DMS 273 (cell line): Measurements from ENCODE around the gene PAN2.

Experiments
- DNase-seq: peaks from one replicate; lab custom pipeline; 2025; ENCODE audit not compliant: unreplicated experiment; lab: John Stamatoyannopoulos, UW

The PAN2 gene, protein sequence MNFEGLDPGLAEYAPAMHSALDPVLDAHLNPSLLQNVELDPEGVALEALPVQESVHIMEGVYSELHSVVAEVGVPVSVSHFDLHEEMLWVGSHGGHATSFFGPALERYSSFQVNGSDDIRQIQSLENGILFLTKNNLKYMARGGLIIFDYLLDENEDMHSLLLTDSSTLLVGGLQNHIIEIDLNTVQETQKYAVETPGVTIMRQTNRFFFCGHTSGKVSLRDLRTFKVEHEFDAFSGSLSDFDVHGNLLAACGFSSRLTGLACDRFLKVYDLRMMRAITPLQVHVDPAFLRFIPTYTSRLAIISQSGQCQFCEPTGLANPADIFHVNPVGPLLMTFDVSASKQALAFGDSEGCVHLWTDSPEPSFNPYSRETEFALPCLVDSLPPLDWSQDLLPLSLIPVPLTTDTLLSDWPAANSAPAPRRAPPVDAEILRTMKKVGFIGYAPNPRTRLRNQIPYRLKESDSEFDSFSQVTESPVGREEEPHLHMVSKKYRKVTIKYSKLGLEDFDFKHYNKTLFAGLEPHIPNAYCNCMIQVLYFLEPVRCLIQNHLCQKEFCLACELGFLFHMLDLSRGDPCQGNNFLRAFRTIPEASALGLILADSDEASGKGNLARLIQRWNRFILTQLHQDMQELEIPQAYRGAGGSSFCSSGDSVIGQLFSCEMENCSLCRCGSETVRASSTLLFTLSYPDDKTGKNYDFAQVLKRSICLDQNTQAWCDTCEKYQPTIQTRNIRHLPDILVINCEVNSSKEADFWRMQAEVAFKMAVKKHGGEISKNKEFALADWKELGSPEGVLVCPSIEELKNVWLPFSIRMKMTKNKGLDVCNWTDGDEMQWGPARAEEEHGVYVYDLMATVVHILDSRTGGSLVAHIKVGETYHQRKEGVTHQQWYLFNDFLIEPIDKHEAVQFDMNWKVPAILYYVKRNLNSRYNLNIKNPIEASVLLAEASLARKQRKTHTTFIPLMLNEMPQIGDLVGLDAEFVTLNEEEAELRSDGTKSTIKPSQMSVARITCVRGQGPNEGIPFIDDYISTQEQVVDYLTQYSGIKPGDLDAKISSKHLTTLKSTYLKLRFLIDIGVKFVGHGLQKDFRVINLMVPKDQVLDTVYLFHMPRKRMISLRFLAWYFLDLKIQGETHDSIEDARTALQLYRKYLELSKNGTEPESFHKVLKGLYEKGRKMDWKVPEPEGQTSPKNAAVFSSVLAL

DNA sequence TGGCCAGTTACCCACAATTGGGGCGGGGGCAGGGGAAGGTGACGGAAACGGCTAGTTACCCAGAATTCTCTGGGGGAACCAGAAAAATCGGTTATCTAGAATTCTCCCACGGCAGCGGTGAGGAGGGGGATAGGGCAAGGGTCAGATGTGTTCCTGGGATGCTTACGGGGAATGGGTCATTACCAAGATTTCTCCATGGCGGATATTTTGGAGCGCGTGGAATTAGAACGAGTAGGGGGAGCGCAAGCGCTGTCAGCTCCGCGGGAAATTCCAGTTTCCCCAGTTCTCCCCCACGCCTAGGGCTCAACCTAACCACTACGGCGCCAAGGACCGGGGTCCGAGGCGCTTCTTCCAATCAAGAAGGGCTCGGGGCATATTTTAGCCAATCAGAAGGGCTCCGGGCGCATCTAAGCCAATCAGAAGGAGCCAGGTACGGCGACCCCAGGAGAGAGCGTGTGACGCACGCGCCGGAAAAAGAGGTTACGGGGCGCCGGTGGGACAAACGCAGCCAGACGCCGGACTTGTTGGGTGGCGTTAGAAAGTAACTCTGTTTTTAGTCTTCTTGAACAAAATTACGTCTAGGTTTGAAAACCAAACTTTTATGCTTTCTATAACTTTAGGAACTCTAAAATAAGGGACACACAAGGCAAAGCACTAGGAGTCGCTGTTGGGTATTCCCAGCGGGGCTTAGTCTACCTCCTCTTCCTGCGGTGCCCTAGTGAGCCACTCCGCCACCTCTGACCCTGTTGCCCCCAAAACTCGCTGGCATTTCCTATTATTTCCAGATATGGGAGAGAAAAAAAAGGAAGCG lies at the start of gene PAN2:
PAN2 (minus strand) TSS at position 322 of the 811 bp plus-strand sequence. CDS start 906 bp downstream, outside the sequence.
- peak; percentile 97 for DNase-seq

DNA sequence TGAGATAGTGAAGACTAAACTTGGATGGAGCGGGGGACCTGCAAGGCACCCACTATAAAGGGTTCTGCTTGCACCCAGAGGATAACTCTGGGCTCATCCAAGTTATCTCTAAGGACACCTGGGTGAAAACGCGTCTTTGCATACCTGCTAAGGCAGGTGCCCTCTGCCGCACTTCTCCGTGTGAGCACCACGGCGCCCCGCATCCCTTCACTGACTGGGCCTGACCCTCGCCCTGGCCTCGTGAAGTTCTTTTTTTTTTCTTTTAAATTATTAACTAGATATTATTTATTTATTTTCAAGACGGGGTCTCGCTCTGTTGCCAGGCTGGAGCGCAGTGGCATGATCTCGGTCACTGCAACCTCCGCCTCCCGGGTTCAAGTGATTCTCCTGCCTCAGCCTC lies 48.8 kb upstream of the PAN2 start:
- no peak for DNase-seq

DNA sequence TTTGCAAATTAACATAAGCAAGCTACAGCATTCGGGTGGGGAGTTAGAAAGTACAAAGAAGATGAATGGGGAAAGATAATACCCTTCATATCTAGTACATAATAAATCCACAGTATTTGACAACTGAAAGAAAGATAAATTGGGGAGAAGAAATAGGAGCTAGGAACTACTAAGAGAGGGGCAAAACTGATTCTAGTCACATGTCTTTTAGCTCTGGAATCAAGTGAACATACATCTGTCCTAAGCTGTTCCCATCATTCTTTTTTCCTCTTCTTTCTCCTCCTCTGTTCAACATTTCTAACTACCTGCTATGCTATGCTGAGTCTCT lies 44.2 kb upstream of the PAN2 start:
- no peak for DNase-seq

DNA sequence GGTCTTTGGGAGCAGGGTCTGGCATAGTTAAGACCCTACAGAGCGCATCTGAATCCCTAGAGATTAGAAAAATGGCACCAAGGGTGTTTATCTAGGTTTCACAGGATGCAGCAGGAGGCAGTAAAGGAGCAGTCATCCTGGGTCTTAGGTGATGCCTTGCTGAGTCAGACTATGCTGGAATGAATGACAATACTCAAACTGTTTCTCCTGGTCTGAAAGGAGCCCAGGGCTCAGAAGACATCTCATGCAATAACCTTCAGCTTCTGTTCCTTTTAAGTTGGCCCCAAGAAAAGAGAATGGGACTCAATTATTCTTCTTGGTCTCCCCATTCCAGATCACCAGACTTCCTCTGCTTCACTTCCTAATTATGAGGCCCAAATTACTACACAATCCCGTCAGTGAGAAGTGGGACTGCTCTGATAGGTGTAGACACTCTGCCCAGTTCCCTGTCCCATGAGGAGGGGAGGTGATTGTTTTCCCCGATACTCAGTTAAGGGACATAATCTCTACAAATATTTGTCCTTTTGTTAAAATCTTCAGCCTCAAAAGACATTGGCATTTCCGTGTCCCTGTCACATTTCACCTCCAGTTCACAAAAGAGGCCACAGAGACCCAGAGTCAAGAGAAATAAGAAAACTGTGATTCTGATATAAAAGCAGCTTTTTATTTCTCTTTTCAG lies 43.6 kb upstream of the PAN2 start:
- DNase-seq, result no peak

DNA sequence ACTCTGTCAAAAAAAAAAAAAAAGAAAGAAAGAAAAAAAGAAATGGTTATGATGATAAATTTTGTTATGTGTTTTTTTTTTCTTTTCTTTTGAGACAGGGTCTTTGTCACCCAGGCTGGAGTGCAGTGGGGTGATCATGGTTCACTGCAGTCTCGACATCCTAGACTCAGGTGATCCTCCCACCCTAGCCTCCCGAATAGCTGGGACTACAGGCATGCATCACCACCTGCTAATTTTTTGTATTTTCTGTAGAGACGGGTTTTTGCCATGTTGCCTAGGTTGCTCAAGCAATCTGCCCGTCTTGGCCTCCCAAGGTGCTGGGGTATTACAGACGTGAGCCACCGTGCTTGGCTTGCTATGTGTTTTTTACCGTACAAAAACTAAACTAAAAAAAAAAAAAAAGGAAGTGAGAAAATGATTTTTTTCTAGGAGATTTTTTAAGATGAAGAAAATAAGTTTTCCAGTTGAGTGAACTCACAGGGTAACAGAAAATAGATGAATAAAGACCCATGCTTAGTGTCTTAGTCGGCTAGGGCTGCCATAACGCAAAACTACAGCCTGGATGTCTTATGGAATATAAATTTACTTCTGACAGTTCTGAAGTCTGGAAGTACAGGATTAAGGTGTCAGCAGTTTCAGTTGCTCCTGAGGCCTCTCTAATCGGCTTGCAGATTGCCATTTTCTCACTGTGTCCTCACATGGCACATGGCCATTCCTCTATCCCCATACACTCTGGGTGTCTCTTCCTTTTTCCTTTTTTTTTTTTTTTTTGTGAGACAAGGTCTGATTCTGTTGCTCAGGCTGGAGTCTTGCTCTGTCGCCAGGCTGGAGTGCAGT lies 42.0 kb upstream of the PAN2 start:
- DNase-seq, result no peak

DNA sequence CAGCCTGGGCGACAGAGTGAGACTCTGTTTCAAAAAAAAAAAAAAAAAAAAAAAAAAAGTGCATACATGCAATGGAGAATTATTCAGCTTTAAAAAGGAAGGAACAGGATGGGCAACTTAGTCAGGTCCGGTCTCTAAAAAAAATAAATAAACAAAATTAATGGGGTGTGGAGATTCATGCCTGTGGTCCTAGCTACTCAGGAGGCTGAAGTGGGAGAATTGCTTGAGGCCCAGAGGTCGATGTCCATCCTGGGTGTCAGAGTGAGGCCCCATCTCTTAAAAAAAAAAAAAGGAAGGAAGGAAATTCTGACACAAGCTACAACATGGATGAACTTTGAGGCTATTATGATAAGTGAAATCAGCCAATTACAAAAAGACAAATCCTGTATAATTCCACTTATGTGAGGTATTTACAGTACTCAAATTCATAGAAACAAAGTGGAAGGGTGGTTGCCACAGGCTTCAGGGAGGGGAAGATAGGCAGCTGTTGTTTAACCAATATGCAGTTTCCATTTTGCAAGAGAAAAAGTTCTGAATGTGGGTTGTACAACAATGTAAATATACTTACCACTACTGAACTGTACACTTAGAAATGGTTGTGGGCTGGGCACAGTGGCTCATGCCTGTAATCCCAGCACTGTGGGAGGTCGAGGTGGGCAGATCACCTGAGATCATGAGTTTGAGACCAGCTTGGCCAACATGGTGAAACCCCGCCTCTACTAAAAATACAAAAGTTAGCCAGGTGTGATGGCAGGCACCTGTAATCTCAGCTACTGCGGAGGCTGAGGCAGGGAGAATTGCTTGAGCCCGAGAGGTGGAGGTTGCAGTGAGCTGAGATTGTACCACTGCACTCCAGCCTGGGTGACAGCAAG lies 41.2 kb upstream of the PAN2 start:
- DNase-seq, result no peak

DNA sequence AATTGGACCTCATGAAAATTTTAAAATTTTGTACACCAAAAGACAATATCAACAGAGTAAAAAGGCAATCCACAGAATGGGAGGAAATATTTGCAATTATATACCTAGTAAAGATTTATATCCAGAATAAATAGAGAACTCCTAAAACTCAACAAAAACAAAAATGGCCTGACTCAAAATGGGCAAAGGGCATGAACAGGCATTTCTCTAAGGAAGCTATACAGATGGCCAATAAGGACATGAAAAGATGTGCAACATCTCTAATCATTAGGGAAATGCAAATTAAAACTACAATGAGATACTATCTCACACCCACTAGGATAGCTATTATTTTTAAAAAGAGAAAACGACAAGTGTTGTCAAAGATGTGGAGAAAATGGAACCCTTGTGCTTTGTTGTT lies 39.7 kb upstream of the PAN2 start:
- DNase-seq, result no peak

DNA sequence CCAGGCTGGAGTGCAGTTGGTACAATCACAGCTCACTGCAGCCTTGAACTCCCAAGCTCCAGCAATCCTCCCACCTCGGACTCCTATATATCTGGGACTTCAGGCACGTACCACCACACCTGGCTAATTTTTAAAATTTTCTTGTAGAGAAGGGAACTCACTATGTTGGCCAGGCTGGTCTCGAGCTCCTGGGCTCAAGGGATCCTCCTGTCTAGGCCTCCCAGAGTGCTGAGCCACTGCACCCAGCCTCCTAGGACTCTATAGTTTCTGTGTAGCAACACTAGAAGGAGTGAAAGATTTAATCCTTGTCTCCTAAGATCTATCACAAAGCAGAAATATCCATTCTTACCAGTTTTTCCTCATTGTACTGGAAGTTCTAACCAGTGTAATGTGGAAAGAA lies 33.1 kb upstream of the PAN2 start:
- no peak for DNase-seq

DNA sequence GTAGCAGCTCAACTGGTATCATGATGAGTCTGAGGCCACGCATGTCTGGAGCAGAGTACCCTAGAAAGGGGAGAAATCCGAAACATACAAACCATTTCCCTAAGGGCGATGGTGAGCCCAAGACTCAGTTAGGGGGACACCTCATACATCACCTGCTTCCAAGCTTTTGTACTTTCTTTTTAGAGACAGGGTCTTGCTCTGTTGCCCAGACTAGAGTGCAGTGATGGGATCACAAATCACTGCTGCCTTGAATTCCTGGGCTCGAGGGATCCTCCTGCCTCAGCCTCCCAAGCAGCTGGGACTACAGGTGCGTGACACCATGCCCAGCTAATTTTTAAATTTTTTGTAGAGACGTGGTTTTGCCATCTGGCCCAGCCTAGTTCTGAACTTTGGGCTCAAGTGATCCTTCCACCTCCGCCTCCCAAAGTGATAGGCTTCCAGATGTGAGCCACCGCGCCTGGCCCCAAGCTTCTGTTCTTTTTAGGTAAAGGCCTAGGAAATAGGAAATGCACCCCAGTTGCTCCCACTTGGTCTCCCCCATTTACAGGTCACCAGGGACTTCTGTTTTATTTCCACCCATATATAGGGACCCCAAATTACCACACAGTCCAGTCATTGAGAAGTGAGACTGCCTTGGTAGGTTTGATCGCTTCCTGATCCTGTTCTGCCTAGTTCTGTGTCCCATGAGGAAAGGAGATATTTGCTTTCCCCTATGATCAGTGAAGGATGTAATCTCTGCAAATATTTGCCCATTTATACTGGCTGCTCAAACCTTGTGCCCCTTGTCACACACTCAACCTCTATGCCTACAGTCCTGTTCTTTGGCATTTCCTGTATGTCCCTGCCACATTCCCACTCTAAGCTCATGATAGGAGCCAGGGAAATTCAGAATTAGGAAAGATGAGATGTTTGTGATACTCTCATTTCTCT lies 28.6 kb upstream of the PAN2 start, which contains the start of gene APOF:
APOF (minus strand) TSS at position 728 of the 930 bp plus-strand sequence; CDS start at position 616, 112 bp downstream.
- no peak for DNase-seq

DNA sequence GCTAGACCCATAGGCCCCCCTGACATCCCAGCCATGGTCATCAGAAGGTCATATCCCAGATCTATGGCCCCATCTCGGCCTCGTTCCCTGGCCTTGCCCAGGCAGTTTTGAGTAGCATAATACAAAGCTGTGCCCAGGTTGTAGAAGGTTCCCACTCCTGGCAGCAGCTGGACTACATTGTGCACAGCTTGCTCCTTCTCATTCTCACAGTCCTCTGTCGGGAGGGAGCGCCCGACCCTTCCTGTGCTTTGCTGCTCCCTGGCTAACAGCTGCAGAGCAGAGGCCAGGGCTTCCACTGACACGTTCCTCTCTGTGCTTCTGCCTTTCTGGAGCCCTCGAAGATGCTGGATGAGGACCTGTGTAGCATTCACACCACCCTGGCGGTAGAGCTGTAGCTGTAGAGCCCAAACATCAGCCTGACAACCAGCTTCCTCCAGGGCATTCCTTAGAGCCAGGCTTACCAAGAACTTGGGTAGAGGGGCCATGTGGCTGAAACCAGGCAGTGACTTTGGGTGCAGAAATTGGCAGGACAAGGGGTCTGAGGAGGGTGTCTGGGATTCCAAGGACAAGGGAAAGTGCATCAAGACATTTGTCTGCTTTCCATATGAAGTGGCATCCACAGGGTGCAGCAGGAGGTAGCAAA lies 27.8 kb upstream of the PAN2 start:
- no peak for DNase-seq

DNA sequence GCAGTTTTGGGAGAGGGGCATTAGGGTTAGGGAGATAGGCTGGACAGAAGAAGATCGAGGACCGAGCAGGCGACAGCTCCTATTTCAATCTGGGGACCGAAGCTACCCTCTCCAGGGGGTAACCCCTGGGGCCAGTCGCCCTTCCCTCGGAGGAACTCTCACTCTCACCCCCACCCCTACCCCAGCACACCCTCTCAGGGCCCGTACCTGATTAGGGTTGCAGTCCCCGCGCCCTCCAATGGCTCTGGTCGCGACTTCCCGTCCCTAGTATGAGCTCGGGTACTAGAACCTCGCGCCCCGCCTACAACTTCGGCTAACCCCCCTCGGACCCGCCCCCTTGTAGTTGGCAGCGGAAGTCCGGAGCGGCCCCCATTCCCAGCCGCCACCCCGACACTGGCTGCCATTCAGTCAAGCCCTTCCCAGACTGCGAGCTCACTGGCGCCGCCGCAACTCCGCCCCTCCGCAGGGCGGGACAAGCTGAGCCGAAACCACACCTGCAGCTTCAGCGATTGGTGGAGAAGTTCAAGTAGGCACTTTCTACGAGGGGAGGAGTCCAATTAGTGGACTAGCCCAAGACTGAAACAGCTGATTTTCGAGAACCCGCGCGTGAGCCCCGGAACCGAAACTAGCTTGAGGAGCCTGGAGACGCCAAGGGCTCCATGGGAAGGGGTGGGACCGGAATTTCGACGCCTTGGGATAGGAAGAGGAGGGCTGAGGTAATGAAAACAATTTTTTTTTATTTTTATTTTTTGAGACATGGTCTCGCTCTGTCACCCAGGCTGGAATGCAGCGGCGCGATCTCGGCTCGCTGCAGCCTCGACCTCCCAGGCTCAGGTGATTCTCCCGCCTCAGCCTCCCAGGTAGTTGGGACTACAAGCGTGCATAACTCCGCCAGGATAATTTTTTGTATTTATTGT lies 26.3 kb upstream of the PAN2 start, which contains the start of gene STAT2:
STAT2 (minus strand) TSS at position 257 of the 917 bp plus-strand sequence. CDS start 3,536 bp downstream, outside the sequence.
- peak; percentile 99 for DNase-seq

DNA sequence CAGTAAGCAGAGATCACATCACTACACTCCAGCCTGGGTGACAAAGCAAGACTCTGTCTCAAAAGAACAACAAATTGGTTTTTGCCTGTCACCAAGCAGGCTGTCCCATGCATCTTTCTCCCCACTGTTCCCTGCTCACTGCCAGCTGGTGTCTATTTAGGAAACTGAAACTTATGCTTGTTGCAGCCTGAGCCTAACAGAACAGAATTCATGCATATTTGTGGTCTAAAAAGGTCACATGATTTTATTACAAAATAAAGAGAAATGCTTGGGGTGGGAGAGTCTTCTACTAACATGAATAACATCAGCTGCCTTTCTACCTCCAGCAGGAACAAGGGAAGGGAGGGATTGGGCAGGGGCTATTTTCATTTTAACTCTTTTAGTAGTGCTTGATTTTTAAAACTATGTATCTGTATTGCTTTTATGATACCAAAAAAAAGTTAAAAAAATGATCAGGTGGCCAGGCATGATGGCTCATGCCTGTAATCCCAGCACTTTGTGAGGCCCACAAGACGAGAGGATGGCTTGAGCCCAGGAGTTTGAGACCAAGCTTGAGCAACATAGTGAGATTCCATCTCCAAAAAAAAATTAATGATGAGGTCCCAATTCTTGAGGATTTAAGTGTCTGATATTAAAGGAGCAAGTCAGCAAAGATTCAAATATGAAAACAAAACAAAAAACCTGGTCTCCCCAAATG lies 25.2 kb upstream of the PAN2 start:
- DNase-seq, result no peak

DNA sequence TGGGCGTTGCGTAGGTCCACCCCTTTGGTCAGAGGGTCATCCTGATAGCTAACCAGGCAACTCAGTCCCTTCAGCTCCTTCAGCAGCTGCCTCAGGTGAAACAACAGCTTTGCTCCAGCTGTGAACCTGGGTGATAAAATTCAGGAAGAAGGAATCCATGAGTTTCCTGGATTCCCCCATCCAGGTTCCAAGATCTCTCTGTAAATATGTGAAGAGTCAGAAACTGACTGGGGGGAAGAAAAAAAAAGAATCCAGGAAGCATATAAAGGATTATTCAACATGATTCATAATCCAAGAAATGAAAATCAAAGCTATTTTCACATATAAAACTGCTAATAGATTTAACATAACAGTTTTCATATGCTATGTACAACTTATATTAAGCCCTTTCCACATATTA lies 17.5 kb upstream of the PAN2 start:
- no peak for DNase-seq

DNA sequence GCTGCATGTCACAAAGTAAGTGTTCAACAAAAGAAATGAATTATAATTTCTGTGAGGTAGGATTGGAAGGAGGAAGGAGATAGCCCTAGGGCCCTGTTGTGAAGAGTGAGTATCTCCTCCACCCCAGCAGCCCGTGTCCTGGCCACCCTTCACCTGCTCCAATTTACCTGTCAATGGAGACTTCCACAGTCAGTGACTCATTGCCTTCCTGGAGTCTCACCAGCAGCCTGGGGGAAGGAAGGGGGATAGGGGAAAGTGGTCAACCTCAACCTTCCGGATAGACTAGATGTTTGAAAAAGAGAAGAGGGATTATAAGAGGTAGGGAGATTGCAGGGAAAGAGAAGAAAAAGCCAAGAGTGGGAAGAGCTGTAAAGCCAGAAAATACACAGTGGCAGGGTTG lies 16.9 kb upstream of the PAN2 start:
- no peak for DNase-seq

DNA sequence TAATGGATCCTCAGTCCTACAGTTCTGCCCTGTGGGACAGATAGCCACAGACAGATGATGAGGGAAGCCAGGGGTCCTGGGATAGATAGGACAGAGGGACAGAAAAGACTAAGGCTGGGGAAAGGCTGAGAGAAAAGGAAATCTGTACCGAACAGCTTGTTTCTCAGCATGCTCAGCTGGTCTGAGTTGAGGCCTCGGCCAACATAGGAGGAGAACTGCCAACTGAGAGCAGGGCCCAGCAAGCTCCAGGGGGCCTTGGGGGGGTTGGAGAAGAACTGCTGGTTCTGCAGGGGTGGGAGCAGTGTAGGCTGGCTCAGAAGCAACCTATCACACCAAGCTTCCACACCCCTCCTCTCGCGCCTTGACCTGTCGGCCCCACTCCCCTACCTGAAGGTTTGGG lies 15.0 kb upstream of the PAN2 start:
- no peak for DNase-seq
